ENCODE measurements around the gene STAT1. TPM values are rescaled to one million over a fixed set of nuclear protein-coding genes. Genes with fewer than 3 reads are reported as not detected.
"Not testable (repeated sequence)": the region's sequence is repeated elsewhere in the genome, so short reads cannot be mapped to it uniquely, and the experiment has no call there.

Gene STAT1
- polyA plus RNA-seq, 1 donor = 29.1 TPM

DNA sequence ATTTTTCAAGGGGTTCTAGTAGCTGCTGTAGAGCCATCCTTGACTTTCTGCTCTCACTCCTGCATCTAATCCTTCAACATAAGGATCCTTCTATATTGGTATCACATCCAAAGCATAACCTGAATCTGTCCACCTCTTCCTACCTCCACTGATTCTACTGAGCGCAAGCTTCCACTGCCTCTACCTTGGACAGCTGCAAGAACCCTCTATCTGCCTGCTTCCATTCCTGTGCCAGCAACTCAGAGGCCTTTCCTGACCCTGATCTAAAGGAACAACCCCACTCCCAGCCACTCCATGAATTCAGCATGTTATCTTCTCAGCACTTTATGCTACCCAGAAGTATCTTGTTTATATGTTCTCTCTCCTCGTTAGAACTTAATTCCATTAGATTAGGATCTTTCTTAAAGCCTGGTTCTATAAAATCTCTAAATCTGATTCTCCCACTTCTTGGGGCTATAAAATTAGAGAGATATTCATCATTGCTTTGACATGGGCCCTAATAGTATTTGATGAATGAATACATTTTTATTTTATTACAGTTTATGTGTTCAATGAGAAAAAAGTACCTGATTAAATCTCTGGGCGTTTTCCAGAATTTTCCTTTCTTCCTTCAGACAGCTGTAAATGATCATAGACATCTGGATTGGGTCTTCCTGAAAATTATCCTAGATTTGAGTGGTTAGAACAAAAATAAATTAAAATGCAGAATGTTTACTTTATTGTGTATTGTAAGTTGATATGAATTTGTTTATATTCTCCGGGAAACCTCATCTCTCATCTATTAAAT lies 6.8 kb downstream of the STAT1 start:
- DNase-seq (ENCODE audit: low read depth) = no peak

- no peak for DNase-seq (ENCODE audit: low read depth)
These were observed 7.7 kb downstream of the STAT1 start for GRCh38 chr2:191006297-191006696.

- no peak for DNase-seq (ENCODE audit: low read depth)
These were observed 10.3 kb downstream of the STAT1 start for GRCh38 chr2:191003405-191004309.

DNA sequence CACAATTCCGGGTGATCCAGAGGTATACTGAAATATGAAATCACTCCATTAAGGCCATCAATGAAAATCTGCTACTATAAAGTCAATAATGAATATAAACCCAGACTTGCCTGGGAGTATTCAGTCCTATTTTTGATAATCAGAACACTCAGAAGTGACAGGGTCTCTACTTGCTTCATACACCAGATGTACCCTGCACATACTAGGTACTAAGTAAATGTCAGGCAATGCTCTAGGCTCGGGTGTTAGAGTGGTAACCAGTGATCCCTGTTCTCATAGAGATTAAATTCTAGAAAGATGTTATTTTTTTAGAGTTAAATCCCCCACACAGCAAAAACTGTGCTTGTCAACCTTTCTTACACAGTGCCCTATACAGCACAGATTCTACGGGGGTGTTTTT lies 12.3 kb downstream of the STAT1 start:
- no peak for DNase-seq (ENCODE audit: low read depth)

DNA sequence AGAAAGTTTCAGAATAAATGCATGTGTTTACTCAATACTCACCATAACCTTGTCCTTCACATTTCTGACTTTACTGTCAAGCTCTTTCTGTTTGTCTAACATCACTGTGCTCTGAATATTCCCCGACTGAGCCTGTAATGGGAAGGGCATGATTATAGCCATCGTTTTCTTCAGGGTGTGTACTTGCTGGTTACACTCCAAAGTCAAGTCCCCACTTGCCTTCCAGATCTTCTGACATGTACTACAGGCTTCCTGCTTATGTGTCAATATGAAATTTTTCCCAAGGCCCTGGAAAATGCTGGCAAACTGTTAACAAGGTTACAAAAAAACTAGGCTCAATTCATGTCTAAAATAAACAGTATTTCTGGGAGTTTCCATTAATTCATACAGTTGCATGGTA lies 12.9 kb downstream of the STAT1 start:
- no peak for DNase-seq (ENCODE audit: low read depth)

DNA sequence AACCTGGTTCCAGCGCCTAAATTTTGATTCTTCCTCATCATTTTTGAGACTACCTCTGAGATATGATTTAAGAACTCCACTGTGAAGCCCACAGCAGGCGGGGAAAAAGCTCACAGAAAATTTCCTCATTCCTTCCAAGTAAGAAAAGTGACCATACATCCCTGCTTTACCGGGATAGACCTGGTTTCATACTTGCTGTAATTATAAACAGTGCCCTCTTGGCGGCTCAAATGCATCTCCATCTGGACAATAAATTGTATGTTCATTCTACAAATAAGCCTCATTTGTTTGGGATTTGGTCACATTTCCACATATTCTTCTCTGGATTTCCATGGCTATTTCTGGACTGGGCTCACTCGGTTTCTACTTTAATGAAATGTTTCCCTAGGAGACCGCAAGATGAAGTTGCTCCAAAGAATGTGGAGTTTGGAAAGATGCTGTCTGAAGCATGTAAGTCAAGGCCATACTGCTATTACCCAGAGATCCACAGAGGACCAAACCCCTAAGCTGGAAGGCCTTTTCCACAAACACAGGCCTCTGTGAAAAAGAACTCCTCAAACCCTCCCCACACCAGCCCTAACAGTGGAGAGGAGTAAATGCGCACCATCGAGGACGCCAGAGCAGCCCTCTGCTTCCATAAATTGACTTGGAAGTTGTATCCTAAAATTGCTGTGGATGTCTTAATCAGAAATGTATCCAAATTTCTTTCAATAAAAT lies 13.9 kb downstream of the STAT1 start:
- DNase-seq (ENCODE audit: low read depth) = no peak

DNA sequence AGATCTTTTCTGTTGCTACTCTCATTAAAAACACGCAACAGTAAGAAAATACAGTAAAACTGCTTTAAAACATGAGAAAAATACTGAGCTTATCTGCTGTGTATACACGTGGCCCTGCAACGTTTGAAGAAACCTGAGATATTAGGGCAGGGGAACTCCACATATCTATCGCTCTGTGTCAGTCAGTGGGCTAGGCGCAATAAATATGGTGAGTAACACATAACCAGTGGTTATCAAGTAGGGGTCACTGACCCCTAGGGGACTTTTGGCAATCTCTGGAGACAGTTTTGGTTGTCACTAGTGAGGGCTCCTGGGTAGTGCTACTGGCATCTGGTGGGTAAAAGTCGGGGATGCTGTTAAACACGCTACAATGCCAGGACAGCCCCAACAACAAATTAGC lies 14.9 kb downstream of the STAT1 start:
- no peak for DNase-seq (ENCODE audit: low read depth)

DNA sequence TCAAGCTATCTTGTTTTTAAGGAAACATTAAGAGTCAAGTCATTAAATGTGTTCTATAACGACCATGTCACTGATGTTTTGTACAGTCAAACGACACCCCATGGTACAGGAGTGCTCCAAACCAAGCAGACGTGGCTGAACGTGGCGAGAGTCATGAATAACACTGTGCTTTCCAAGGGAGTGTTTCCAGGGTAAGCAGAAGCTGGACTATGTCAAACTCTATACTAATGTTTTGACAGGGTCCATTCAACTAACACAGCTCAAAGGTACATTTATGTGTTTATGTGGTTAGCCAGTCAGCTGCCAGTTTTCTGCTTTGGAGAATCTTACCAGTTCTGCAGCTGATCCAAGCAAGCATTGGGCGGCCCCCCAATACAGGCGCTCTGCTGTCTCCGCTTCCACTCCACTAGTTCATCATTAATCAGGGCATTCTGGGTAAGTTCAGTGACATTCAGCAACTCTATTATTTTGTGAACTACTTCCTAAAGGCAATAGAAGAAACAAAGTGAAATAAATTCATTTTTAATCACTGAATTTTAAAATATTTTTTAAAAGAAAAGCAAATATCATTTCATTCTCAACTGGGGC lies 16.4 kb downstream of the STAT1 start:
- no peak for DNase-seq (ENCODE audit: low read depth)

GRCh38 chr2:190996947-190997346 lies 17.0 kb downstream of the STAT1 start:
- DNase-seq (ENCODE audit: low read depth) = no peak

DNA sequence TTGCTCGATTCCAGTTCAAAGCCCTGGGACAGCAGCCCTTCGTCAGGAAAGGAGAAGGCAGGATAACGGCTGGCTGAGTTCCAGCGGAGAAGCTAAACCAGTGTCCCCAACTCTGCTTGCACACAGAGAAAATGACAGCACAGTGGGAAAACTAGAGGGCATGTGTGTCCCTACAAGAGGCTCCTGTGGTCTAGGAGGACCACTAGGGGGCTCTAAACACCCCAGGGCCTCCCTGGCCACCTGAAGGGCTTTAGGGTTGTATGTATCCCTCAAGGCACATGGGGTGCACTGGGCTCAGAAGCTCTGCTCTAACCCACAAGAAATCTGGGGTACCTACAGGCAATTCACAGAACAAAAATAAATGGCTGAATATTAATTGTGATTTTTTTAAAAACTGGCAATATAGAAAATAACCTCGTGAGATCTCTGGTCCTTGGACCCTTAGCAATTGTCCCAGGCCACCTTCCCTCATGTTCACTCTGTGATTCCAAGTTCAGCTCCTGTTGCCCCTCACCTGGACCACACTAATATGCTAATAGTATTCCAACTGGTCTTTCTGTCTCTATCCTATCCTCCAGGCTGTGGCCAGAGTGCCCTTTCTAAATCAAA lies 17.5 kb downstream of the STAT1 start:
- no peak for DNase-seq (ENCODE audit: low read depth)

GRCh38 chr2:190995315-190995714 lies 18.7 kb downstream of the STAT1 start:
- not testable (repeated sequence) for DNase-seq (ENCODE audit: low read depth)

DNA sequence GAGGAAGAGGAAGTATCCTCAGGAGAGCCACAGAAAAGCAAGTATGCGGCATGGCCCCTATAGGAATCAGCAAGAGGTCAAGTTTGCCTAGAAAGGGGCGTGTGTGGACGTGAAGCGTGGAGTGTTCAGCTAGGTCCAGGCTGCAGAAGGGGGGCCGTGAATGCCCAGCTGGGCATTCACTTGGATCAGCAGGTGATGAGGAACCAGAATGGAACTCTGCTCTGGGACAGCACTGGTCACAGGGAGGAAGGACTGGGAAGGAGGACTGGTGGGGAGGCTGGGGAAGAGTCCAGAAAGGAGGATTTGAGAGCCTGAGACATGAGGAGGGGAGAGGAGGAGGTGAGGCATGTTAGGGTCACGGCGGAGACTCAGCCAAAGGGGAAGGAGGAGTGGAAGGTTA lies 19.8 kb downstream of the STAT1 start:
- no peak for DNase-seq (ENCODE audit: low read depth)

DNA sequence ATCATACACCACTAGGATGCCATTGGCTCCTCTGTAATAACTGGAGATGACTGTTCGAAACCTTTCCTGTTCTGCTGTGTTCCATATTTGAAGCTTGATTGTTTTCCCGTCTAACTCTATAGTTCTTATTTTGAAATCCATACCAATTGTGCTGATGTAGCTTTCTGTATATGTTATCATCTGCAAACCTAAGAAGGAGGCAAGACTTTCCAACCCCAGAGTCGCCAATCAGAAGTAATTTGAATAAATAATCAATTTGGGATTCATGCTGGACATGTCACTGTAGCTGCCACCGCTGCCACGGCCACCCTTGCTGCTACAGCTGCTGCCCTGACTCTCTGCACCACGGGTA lies 20.7 kb downstream of the STAT1 start:
- DNase-seq (ENCODE audit: low read depth) = no peak

GRCh38 chr2:190990132-190990531 lies 23.8 kb downstream of the STAT1 start:
- DNase-seq (ENCODE audit: low read depth) = no peak

GRCh38 chr2:190988910-190989309 lies 25.1 kb downstream of the STAT1 start:
- no peak for DNase-seq (ENCODE audit: low read depth)

DNA sequence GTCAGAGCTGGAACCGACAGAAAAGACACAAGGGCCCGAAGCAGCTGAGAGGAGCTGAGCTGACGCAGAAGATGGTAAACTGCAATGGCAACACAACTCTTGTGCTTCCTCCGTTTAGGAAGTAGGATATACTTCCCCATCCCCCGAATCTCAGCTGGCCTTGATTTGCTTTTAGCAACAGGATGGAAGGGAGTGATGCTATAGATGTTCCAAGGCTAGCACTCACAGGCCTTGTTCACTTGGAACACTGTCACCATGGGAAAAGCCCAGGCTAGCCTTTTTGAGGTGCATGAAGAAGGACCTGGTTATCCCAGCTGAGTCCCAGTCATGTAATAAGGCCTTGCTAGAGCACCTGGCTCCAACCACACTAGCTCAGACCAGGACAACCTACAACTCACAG lies 26.0 kb downstream of the STAT1 start:
- DNase-seq (ENCODE audit: low read depth) = no peak

DNA sequence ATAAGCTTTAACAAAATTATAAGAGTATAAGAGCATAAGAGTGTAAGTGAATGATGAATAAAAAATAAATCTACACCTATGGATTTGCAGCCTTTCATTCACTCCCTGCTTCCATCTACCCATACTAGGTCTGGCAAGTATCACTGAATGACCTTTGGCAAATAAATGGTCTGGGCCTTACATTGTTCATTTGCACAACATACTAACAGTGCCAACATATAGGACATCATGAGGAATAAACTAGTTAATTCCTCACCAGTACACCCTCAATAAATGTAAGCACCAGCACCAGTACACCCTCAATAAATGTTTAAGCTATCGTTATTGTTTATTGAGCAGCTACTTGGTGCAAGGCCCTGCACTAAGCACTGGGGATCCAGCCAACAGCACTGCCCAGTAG lies 26.9 kb downstream of the STAT1 start:
- no peak for DNase-seq (ENCODE audit: low read depth)

GRCh38 chr2:190986221-190986953 lies 27.6 kb downstream of the STAT1 start:
- no peak for DNase-seq (ENCODE audit: low read depth)

- no peak for DNase-seq (ENCODE audit: low read depth)
These were observed 29.4 kb downstream of the STAT1 start for GRCh38 chr2:190984595-190984994.

- no peak for DNase-seq (ENCODE audit: low read depth)
These were observed 31.5 kb downstream of the STAT1 start for GRCh38 chr2:190982262-190983034.
